ENCODE data around the gene RNF186. TPM values are rescaled to one million over a fixed set of nuclear protein-coding genes. Genes with fewer than 3 reads are reported as not detected.

RNF186 gene
- total and polyA plus RNA-seq, 2 donors from 2014 or later (not counting 2 experiments from before 2014, with no cell fraction given): not detected

Other genes with a start within 250 kb of the RNF186 start
- 93.4 and 105 TPM in 2 replicates for gene NBL1, start 171.0 kb downstream of the RNF186 start, total RNA-seq
- 119 and 130 TPM in 2 replicates for gene NBL1, start 171.0 kb downstream of the RNF186 start, polyA plus RNA-seq
- gene HTR6, start 150.4 kb downstream of the RNF186 start, total RNA-seq: not detected in 2 replicates
- not detected in 2 replicates for gene HTR6, start 150.4 kb downstream of the RNF186 start, polyA plus RNA-seq
- gene TMCO4, start 15.4 kb downstream of the RNF186 start, total RNA-seq: 10.8 and 12.2 TPM in 2 replicates
- 9.7 and 10.5 TPM in 2 replicates for gene TMCO4, start 15.4 kb downstream of the RNF186 start, polyA plus RNA-seq
- 4.7 and 5.0 TPM in 2 replicates for gene OTUD3, start 67.1 kb upstream of the RNF186 start, total RNA-seq
- 1.7 and 1.8 TPM in 2 replicates for gene OTUD3, start 67.1 kb upstream of the RNF186 start, polyA plus RNA-seq
- not detected in 2 replicates for gene PLA2G2E, start 108.3 kb upstream of the RNF186 start, total RNA-seq
- gene PLA2G2E, start 108.3 kb upstream of the RNF186 start, polyA plus RNA-seq: not detected in 2 replicates
- gene PLA2G2A, start 164.3 kb upstream of the RNF186 start, total RNA-seq: not detected in 2 replicates
- gene PLA2G2A, start 164.3 kb upstream of the RNF186 start, polyA plus RNA-seq: not detected in 2 replicates